Measurements from ENCODE around the gene SASH1. TPM values are rescaled to one million over a fixed set of nuclear protein-coding genes. Genes with fewer than 3 reads are reported as not detected.
"Not testable (repeated sequence)": the region's sequence is repeated elsewhere in the genome, so short reads cannot be mapped to it uniquely, and the experiment has no call there.

The SASH1 gene
- total RNA-seq, 1 donor from 2014 or later = 28.7 TPM

- no peak for TF ChIP-seq CTCF (IDR thresholded peaks at IDR 0.05; ENCODE audit: unreplicated experiment)
- Mint-ChIP-seq H3K27ac (no peak overlapping the region), H3K4me3 (no peak overlapping the region), H3K36me3 (peaks cover 2% of the 10 kb centered on the region), H3K9me3 (no peaks in the 10 kb centered on the region), H3K27me3 (ENCODE audit: low read depth) (no peaks in the 10 kb centered on the region), H3K4me1 (no peaks in the 10 kb centered on the region)
- no peak for DNase-seq (ENCODE audit: low spot score in 2 of 2, unreplicated experiment in 2 of 2)
Observed at GRCh38 chr6:148389917-148390316, 47.3 kb downstream of the SASH1 start.

- not testable (repeated sequence) for H3K4me1 Mint-ChIP-seq; H3K4me3 Mint-ChIP-seq; H3K27me3 Mint-ChIP-seq (ENCODE audit: low read depth); H3K27ac Mint-ChIP-seq; H3K36me3 Mint-ChIP-seq; DNase-seq (ENCODE audit: low spot score in 2 of 2, unreplicated experiment in 2 of 2); H3K9me3 Mint-ChIP-seq
Observed at GRCh38 chr6:148392127-148392526, 49.5 kb downstream of the SASH1 start.

- H3K4me1 Mint-ChIP-seq = no peaks in the 10 kb centered on the region
- no peak for TF ChIP-seq CTCF (IDR thresholded peaks at IDR 0.05; ENCODE audit: unreplicated experiment)
- no peak overlapping the region for H3K4me3 Mint-ChIP-seq
- H3K9me3 Mint-ChIP-seq = no peaks in the 10 kb centered on the region
- no peak for DNase-seq (ENCODE audit: low spot score in 2 of 2, unreplicated experiment in 2 of 2)
- H3K36me3 Mint-ChIP-seq = peaks cover 2% of the 10 kb centered on the region
- no peaks in the 10 kb centered on the region for H3K27me3 Mint-ChIP-seq (ENCODE audit: low read depth)
- no peak overlapping the region for H3K27ac Mint-ChIP-seq
Observed at GRCh38 chr6:148392671-148393070, 50.0 kb downstream of the SASH1 start.

GRCh38 chr6:148395583-148396101 lies 53.0 kb downstream of the SASH1 start:
- no peak for TF ChIP-seq CTCF (IDR thresholded peaks at IDR 0.05; ENCODE audit: unreplicated experiment)
- Mint-ChIP-seq H3K4me3 (no peak overlapping the region), H3K27ac (no peak overlapping the region), H3K36me3 (peaks cover 9% of the 10 kb centered on the region), H3K27me3 (ENCODE audit: low read depth) (no peaks in the 10 kb centered on the region), H3K4me1 (no peaks in the 10 kb centered on the region), H3K9me3 (no peaks in the 10 kb centered on the region)
- no peak for DNase-seq (ENCODE audit: low spot score in 2 of 2, unreplicated experiment in 2 of 2)

- H3K4me3 Mint-ChIP-seq = no peak overlapping the region
- H3K36me3 Mint-ChIP-seq = peaks cover 8% of the 10 kb centered on the region
- H3K27ac Mint-ChIP-seq = no peak overlapping the region
- H3K27me3 Mint-ChIP-seq (ENCODE audit: low read depth) = no peaks in the 10 kb centered on the region
- H3K4me1 Mint-ChIP-seq = peaks cover under 1% of the 10 kb centered on the region
- no peak for DNase-seq (ENCODE audit: low spot score in 2 of 2, unreplicated experiment in 2 of 2)
- TF ChIP-seq CTCF (IDR thresholded peaks at IDR 0.05; ENCODE audit: unreplicated experiment) = no peak
- no peaks in the 10 kb centered on the region for H3K9me3 Mint-ChIP-seq
Observed at GRCh38 chr6:148396411-148396810, 53.8 kb downstream of the SASH1 start.

- H3K4me3 Mint-ChIP-seq = no peak overlapping the region
- H3K36me3 Mint-ChIP-seq = peaks cover 8% of the 10 kb centered on the region
- no peaks in the 10 kb centered on the region for H3K27me3 Mint-ChIP-seq (ENCODE audit: low read depth)
- TF ChIP-seq CTCF (IDR thresholded peaks at IDR 0.05; ENCODE audit: unreplicated experiment) = no peak
- H3K27ac Mint-ChIP-seq = no peak overlapping the region
- no peak for DNase-seq (ENCODE audit: low spot score in 2 of 2, unreplicated experiment in 2 of 2)
- peaks cover 3% of the 10 kb centered on the region for H3K4me1 Mint-ChIP-seq
- H3K9me3 Mint-ChIP-seq = no peaks in the 10 kb centered on the region
Observed at GRCh38 chr6:148396926-148397325, 54.3 kb downstream of the SASH1 start.
